GM12801 (cell line): ENCODE measurements around the gene SFTPD.

Experiments used
- CTCF ChIP-seq: IDR thresholded peaks from one replicate; pipeline ENCODE4 v1.5.1; 2011; ENCODE audit warnings: control low read depth; ENCODE audit not compliant: insufficient read length; ENCODE audit errors: extremely low read depth

The SFTPD gene

GRCh38 chr10:79947787-79948424 lies 999 bp downstream of the SFTPD start:
- TF ChIP-seq CTCF, result no peak

GRCh38 chr10:79947083-79947415 lies 1.9 kb downstream of the SFTPD start:
- TF ChIP-seq CTCF, result no peak

- TF ChIP-seq CTCF, result no peak
Measured at GRCh38 chr10:79946271-79947082, 2.4 kb downstream of the SFTPD start.

GRCh38 chr10:79944428-79945395 lies 4.2 kb downstream of the SFTPD start:
- no peak for TF ChIP-seq CTCF

- TF ChIP-seq CTCF, result no peak
Measured at GRCh38 chr10:79943871-79944270, 5.0 kb downstream of the SFTPD start.

GRCh38 chr10:79942261-79943185 lies 6.4 kb downstream of the SFTPD start:
- TF ChIP-seq CTCF, result no peak
